ENCODE measurements around the gene PRF1. TPM values are rescaled to one million over a fixed set of nuclear protein-coding genes. Genes with fewer than 3 reads are reported as not detected.

Gene PRF1
- total and polyA plus RNA-seq, 11 donors: 0.50 to 19.4 (median 1.0) TPM

- Histone ChIP-seq H3K36me3 (peaks cover 0 to 12% (median 0%) of the 10 kb centered on the region in 9 donors), H3K9me3 (no peaks in the 10 kb centered on the region), H3K27me3 (no peaks in the 10 kb centered on the region), H3K4me1 (peaks cover 0 to 61% (median 41%) of the 10 kb centered on the region in 12 donors), H3K27ac (no peak overlapping the region), H3K4me3 (no peak overlapping the region)
- 86 to 93% (median 87%) methylated on average over 6 of the region's 6 CpGs for WGBS, 4 donors
- intact Hi-C loops (cut with DNase I): loop anchor here in 2 of 10 donors (5.0 kb wide), 1 partner anchor 111 kb away; the partner anchor contains the start of gene ADAMTS14 (in 2 of the 2)
- peak in 2 of 5 donors; percentile 15 to 25 for DNase-seq
- TF ChIP-seq CTCF (IDR thresholded peaks at IDR 0.05): no peak
- TF ChIP-seq POLR2A (IDR thresholded peaks at IDR 0.05): no peak
- no peak for ATAC-seq
These were observed 41.0 kb downstream of the PRF1 start for GRCh38 chr10:70561558-70561957.

- TF ChIP-seq POLR2A (IDR thresholded peaks at IDR 0.05) (no peak), CTCF (IDR thresholded peaks at IDR 0.05) (no peak)
- DNase-seq (peak in 2 of 5 donors; percentile 46 to 49), ATAC-seq (peak in 1 of 4 donors; percentile 1)
- intact Hi-C loops (cut with DNase I): loop anchor here in 2 of 10 donors (5.0 kb wide), 1 partner anchor 111 kb away; the partner anchor contains the start of gene ADAMTS14 (in 2 of the 2)
- WGBS, 4 donors: 33 to 50% (median 36%) methylated on average over 10 of the region's 10 CpGs
- Histone ChIP-seq H3K36me3 (peaks cover 0 to 12% (median 0%) of the 10 kb centered on the region in 9 donors), H3K9me3 (no peaks in the 10 kb centered on the region), H3K27me3 (no peaks in the 10 kb centered on the region), H3K4me1 (peaks cover 0 to 60% (median 41%) of the 10 kb centered on the region in 12 donors), H3K27ac (peak overlapping the region in 8 of 12 donors; percentile 4 to 72 (median 60)), H3K4me3 (no peak overlapping the region)
These were observed 41.5 kb downstream of the PRF1 start for GRCh38 chr10:70561070-70561469.

GRCh38 chr10:70560511-70560941 lies 42.0 kb downstream of the PRF1 start:
- H3K4me1 ChIP-seq: peaks cover 0 to 56% (median 40%) of the 10 kb centered on the region in 12 donors
- peaks cover 0 to 12% (median 0%) of the 10 kb centered on the region in 9 donors for H3K36me3 ChIP-seq
- ATAC-seq: peak; percentile 56 to 74 (median 70)
- intact Hi-C loops (cut with DNase I): loop anchor here in 2 of 10 donors (5.0 kb wide), 1 partner anchor 112 kb away; the partner anchor contains the start of gene ADAMTS14 (in 2 of the 2)
- DNase-seq: peak in 2 of 5 donors; percentile 43 to 72
- no peaks in the 10 kb centered on the region for H3K27me3 ChIP-seq
- TF ChIP-seq POLR2A (IDR thresholded peaks at IDR 0.05) (no peak), CTCF (IDR thresholded peaks at IDR 0.05) (no peak)
- H3K9me3 ChIP-seq: no peaks in the 10 kb centered on the region
- peak overlapping the region in 9 of 12 donors; percentile 4 to 72 (median 54) for H3K27ac ChIP-seq
- 57 to 65% (median 60%) methylated on average over 9 to 14 of the region's 14 CpGs for WGBS, 4 donors
- H3K4me3 ChIP-seq: no peak overlapping the region

- no peaks in the 10 kb centered on the region for H3K9me3 ChIP-seq
- 86 to 94% (median 88%) methylated on average over 5 of the region's 5 CpGs for WGBS, 4 donors
- DNase-seq (peak in 1 of 5 donors; percentile 19), ATAC-seq (no peak)
- no peak for TF ChIP-seq POLR2A (IDR thresholded peaks at IDR 0.05)
- H3K4me3 ChIP-seq: no peak overlapping the region
- H3K27me3 ChIP-seq: no peaks in the 10 kb centered on the region
- peaks cover 0 to 50% (median 33%) of the 10 kb centered on the region in 12 donors for H3K4me1 ChIP-seq
- H3K36me3 ChIP-seq: peaks cover 0 to 8% (median 0%) of the 10 kb centered on the region in 9 donors
- intact Hi-C loops (cut with DNase I): loop anchor here (2.0 to 10.0 kb wide), 5 partner anchors 111 to 199 kb away; partner anchors contain the start of gene ADAMTS14 (in 8 of the 10)
- peak overlapping the region in 8 of 12 donors; percentile 25 to 72 (median 54) for H3K27ac ChIP-seq
These were observed 42.7 kb downstream of the PRF1 start for GRCh38 chr10:70559861-70560260.
